A673 (cell line): ENCODE measurements around the gene STK38L.

Experiments used
- CTCF ChIP-seq: fragments of 300-800, 200-600 bp; sonication (generic); conservative IDR thresholded peaks from 2 replicates; pipeline ENCODE4 v1.5.1; 2017; ENCODE audit warnings: low read depth, mild to moderate bottlenecking, antibody characterized with exemption, low read length, moderate library complexity, mixed read lengths
- EZH2 ChIP-seq: fragments of 200-600 bp; sonication (generic); IDR thresholded peaks from 2 replicates; pipeline ENCODE4 v1.6.1; 2017; ENCODE audit warnings: borderline replicate concordance, low read depth, mild to moderate bottlenecking, mixed read lengths, antibody characterized with exemption, low read length; ENCODE audit not compliant: poor library complexity, severe bottlenecking

- TF ChIP-seq CTCF (no peak), EZH2 (no peak)
Observed at GRCh38 chr12:27282754-27283153, 38.7 kb downstream of the STK38L start.
